Tibial nerve (tissue), 4 donors: Measurements from ENCODE around the gene PINK1. TPM values are rescaled to one million over a fixed set of nuclear protein-coding genes. Genes with fewer than 3 reads are reported as not detected.

Source experiments
- DNase-seq, 2 donors: peaks; one replicate each; pipeline ENCODE4 v3.0.0-alpha.2; 2019; ENCODE audit warnings: low spot score in 2 of 2
- H3K27ac ChIP-seq, 4 donors: fragments of 200-600 bp; sonication (generic) in 3 of 4; one replicate each; pipeline ENCODE4 v1.5.1; 2017 to 2019; ENCODE audit warnings: mild to moderate bottlenecking in 1 of 4
- H3K27me3 ChIP-seq, 2 donors: fragments of 200-600 bp; sonication (generic) in 1 of 2; one replicate each; pipeline versions ENCODE4 v1.5.1 to v1.6.0; 2017 to 2019
- H3K36me3 ChIP-seq, 3 donors: fragments of 200-600 bp; sonication (generic); one replicate each; pipeline ENCODE4 v1.5.1; 2018 to 2019
- H3K4me1 ChIP-seq, 4 donors: fragments of 200-600 bp; sonication (generic) in 3 of 4; one replicate each; pipeline ENCODE4 v1.5.1; 2017 to 2019
- H3K4me3 ChIP-seq, 4 donors: fragments of 200-600 bp; sonication (generic) in 3 of 4; one replicate each; pipeline ENCODE4 v1.5.1; 2017 to 2019; ENCODE audit warnings: mild to moderate bottlenecking in 1 of 4, moderate library complexity in 1 of 4
- H3K9me3 ChIP-seq, 4 donors: fragments of 200-600 bp; sonication (generic) in 3 of 4; one replicate each; pipeline ENCODE4 v1.5.1; 2017 to 2019
- CTCF ChIP-seq, 5 experiments: fragments of 200-600 bp in 3 of 5; fragments of 450-650 bp in 2 of 5; sonication (generic) in 3 of 5; IDR thresholded peaks; one replicate each; pipeline ENCODE4 v1.5.1; 2016 to 2019; ENCODE audit warnings: antibody characterized with exemption in 5 of 5, mild to moderate bottlenecking in 3 of 5, moderate library complexity in 2 of 5
- EP300 ChIP-seq, 2 donors: sonication (generic); formaldehyde crosslinking; IDR thresholded peaks; one replicate each; pipeline ENCODE4 v1.6.1; 2017; ENCODE audit warnings: antibody characterized with exemption in 2 of 2, mild to moderate bottlenecking in 1 of 2
- POLR2A ChIP-seq, 2 donors: fragments of 450-650 bp; IDR thresholded peaks; one replicate each; pipeline ENCODE4 v1.6.1; 2017; ENCODE audit warnings: antibody characterized with exemption in 2 of 2, mild to moderate bottlenecking in 2 of 2, moderate library complexity in 2 of 2
- WGBS, 2 donors: methylation state at CpG; one replicate each; pipeline ENCODE4 v1.1.5; 2018; 5-methylcytosine and 5-hydroxymethylcytosine counted together
- total RNA-seq, 4 donors: library from RNA; depleted of rRNA; stranded (reverse); fragments of >200 nt; gene quantifications; one replicate each; pipeline ENCODE4 v1.1.0, GENCODE V29; 2016

The PINK1 gene
- total RNA-seq, 4 donors from 2014 or later: 93.9 to 134 (median 124) TPM

DNA sequence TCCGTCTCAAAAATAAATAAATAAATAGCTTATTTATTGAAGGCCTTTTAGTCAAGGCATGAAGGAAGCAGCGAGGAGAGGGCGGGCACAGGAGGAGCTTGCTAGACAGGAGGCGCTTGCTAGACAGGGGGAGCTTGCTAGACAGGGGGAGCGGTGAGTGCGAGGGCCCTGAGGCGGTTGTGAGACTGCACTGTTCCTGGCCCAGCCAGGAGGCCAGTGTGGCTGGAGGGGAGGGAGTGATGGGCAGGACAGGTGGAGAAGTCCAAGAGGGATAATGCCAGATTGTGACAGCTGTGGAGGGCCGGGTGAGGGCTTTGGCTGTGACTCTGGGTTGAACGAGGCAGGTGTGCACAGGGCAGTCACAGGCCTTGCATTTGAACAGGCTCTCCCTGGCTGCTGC, 66.3 kb downstream of the PINK1 start:
- whole genome bisulfite sequencing, 2 donors: 85 to 89% methylated on average over 9 of the region's 9 CpGs
- no peak for DNase-seq
- no peaks in the 10 kb centered on the region for H3K27me3 ChIP-seq
- H3K4me1 ChIP-seq: peaks cover 0 to 12% (median 4%) of the 10 kb centered on the region in 4 donors
- no peak overlapping the region for H3K27ac ChIP-seq
- no peaks in the 10 kb centered on the region for H3K36me3 ChIP-seq
- no peaks in the 10 kb centered on the region for H3K9me3 ChIP-seq
- H3K4me3 ChIP-seq: no peak overlapping the region
- TF ChIP-seq CTCF (IDR thresholded peaks at IDR 0.05) (no peak), EP300 (IDR thresholded peaks at IDR 0.05) (no peak), POLR2A (IDR thresholded peaks at IDR 0.05) (no peak)

- DNase-seq: no peak
- Histone ChIP-seq H3K27me3 (no peaks in the 10 kb centered on the region), H3K36me3 (no peaks in the 10 kb centered on the region), H3K4me1 (peaks cover 0 to 12% (median 4%) of the 10 kb centered on the region in 4 donors), H3K4me3 (no peak overlapping the region), H3K9me3 (no peaks in the 10 kb centered on the region), H3K27ac (no peak overlapping the region)
- no peak for TF ChIP-seq POLR2A (IDR thresholded peaks at IDR 0.05)
- TF ChIP-seq EP300 (IDR thresholded peaks at IDR 0.05): no peak
- no peak for TF ChIP-seq CTCF (IDR thresholded peaks at IDR 0.05)
- 79 to 91% methylated on average over 17 of the region's 17 CpGs for WGBS, 2 donors
These were observed 67.5 kb downstream of the PINK1 start for GRCh38 chr1:20700636-20701215.

Other genes starting within 250 kb of the PINK1 start
- 1 to 10 TPM; 2.4 to 5.9 (median 4.8) TPM for gene CAMK2N1, start 147.2 kb upstream of the PINK1 start, total RNA-seq
- gene MUL1, start 125.3 kb upstream of the PINK1 start, total RNA-seq: 10 to 100 TPM; 27.5 to 31.2 (median 30.6) TPM
- 1 to 10 TPM in 1 of 4 donors, under 1 TPM in 1, not detected in 2; 0.90 to 1.0 TPM for gene FAM43B, start 80.9 kb upstream of the PINK1 start, total RNA-seq
- 1 to 10 TPM in 3 of 4 donors, under 1 TPM in 1; 0.84 to 5.7 (median 3.8) TPM for gene CDA, start 44.4 kb upstream of the PINK1 start, total RNA-seq
- gene DDOST, start 27.9 kb downstream of the PINK1 start, total RNA-seq: 100 to 1,000 TPM in 2 of 4 donors, 10 to 100 TPM in 2; 79.7 to 115 (median 99.6) TPM
- 1 to 10 TPM in 3 of 4 donors, under 1 TPM in 1; 0.59 to 4.2 (median 3.3) TPM for gene KIF17, start 84.5 kb downstream of the PINK1 start, total RNA-seq
- gene SH2D5, start 99.2 kb downstream of the PINK1 start, total RNA-seq: not detected
- gene HP1BP3, start 153.8 kb downstream of the PINK1 start, total RNA-seq: 100 to 1,000 TPM; 222 to 491 (median 311) TPM